Glomerular endothelial cell (primary cell): ENCODE measurements around the gene USF1. TPM values are rescaled to one million over a fixed set of nuclear protein-coding genes. Genes with fewer than 3 reads are reported as not detected.
"Not testable (repeated sequence)": the region's sequence is repeated elsewhere in the genome, so short reads cannot be mapped to it uniquely, and the experiment has no call there.

Experiments used
- DNase-seq: peaks from one replicate; pipeline ENCODE4 v3.0.0-alpha.2; 2011; ENCODE audit warnings: low read depth, low spot score; ENCODE audit errors: extremely low read depth
- total RNA-seq: library from RNA; depleted of rRNA; stranded (reverse); fragments of >200 nt; gene quantifications from 2 replicates; pipeline ENCODE4 v1.2.3, GENCODE V29; 2015

Gene USF1
- total RNA-seq, 1 donor from 2014 or later = 68.4 TPM

GRCh38 chr1:161079436-161080110 is 33.8 kb upstream of the USF1 start:
- no peak for DNase-seq

DNA sequence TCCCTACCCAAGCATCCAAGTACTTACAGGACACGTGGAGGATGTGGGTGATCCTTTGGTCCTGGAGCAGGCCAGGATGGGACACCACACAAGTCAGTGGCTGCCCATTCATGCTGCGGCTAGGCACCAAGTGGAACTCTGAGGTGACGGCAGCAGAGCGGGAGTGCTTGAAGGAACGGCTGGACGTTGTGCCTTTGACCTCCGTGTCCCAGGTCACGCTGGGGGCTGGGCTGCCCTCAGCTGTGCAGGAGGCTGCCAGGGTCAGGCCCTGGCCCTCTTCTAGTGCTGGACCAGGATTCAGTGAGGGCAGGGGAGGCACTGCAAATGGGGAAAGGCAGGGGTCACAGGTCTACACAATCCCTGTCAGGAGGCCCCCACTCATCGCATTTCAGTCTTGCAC is 31.6 kb upstream of the USF1 start:
- no peak for DNase-seq

- DNase-seq = no peak
These were observed 30.6 kb upstream of the USF1 start for GRCh38 chr1:161076410-161076809.

- DNase-seq = no peak
These were observed 29.0 kb upstream of the USF1 start for GRCh38 chr1:161074676-161075368.

DNA sequence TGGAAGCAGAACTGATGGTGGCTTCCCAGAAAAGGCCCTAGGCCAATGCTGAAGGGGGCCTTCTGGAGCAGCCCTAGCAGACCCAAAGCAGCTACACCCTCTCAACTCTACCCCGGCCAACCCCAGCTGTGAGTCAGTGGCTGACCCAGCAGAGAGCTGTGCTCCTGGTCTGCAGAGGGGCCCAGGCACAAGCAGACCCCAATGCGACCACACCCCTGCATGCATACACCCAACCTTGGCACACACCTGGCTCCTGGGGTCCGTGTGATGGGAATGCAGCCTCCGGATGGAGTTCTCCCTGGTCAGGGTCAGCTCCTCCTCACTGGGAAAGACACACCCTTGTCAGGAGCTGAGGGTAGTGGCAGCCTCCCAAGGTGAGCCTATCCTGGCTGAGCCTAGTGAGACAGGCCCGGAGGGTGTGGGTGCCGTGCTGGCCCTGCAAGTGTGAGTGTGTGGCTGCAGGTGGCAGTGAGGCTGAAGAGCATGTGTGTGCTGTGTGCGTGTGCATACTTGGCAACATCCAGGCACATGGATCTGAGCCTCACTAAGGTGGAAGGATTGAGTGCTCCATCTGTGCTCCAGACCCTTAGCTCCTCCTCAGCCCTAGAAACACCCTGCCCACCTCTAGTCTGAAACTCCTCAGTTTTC is 27.8 kb upstream of the USF1 start:
- DNase-seq = no peak

DNA sequence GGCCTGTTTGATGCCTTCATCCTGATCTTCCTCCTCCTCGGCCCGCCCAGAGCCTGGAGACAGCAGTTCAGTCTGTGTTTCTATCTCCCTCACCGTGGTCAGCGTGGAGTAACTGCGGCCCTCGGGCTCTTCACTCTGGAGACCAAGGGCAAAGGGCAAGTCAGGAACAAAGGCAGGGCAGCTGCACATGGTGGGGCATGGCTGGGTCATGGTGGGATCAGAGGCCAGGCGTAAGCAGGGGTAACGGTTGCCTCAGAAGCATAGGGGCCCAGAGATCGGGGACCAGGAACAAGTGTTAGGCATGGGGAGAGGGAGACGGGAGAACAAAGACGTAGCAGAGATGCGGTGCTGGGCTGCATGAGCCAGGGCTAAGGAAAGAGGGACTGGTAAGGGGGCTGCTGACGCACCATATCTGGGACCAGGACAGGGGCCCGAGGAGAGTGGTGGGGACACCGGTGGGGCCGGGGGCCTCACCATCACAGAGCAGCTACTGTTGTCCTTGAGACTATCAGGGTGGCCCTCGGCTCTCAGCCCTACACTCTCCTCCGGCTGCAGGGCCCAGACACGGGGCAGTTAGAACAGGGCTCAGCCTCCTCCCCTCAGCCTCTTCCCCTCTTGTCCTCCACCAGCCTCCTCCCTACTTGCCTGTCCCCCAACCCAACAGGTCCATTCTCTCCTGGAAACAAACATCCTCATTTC is 27.1 kb upstream of the USF1 start:
- no peak for DNase-seq

- no peak for DNase-seq
These were observed 26.2 kb upstream of the USF1 start for GRCh38 chr1:161071886-161072371.

GRCh38 chr1:161070761-161071160 is 25.0 kb upstream of the USF1 start:
- DNase-seq = no peak

GRCh38 chr1:161069731-161070270 is 24.0 kb upstream of the USF1 start, which contains the start of gene ARHGAP30:
Gene ARHGAP30 (minus strand): TSS chr1:161069891. CDS start chr1:161069624, 267 bp downstream.
- DNase-seq = no peak

DNA sequence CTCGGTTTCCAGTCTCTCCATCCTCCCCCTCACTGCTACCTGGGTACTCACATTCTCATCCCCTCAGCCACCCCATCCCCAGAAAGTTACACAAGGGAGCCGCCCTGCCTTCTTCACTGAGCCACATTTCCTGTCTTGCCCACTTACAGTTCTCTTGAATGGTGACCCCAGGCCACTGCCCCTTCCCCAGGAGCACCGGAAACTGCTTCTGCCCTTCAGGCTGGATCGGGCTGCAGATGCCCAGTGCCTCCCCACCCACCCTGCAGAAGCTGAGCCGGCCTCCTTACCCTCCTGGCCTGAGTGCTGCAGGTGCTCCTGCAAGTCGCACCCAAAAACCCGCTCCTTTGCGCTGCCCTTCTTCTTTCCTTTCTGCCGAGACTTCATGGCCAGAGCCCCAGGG is 23.5 kb upstream of the USF1 start:
- DNase-seq = no peak

DNA sequence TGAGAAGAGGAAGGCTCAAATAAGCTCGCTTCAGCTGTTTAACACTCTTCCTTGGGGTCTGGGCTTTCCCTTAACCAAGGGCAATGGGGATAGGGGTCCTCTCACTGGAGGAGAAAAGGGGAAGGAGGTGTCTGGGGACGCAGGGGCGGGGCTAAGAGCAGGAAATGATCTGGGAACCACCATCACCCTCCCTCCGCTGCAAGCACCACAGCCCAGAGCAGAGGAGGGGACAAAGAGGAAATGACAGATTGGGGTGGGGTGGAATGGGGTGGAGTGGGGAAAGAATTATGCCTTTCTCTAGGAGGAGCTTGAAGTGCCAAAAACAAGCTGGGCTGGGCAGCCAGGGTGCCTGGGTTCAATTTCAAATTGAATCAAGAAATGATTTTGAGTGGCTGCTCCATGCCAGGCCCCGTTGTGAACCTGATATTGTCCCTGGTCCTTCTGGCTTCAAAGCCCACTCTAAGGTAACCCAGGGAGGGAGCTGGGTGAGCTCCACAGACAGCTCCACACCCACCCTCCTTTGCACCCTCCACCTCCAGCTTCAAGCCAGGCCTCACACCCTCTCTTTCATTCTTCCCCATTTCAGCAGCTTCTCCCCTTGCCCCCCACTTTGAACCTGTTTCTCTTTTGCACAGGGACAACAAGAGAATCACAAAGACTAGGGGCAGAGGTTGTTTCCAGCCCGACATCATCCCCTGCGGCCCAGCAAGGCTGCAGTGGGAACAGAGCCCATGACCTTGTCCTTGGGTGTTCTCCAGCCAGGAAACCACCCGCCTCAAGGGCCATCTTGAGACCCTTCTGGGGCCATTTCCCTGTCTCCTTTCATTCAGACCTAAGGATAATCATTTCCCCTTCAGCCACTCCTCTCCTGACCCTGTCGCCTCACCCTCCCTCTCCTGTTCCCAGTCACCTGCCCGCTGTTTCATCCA is 22.8 kb upstream of the USF1 start:
- DNase-seq = no peak

DNA sequence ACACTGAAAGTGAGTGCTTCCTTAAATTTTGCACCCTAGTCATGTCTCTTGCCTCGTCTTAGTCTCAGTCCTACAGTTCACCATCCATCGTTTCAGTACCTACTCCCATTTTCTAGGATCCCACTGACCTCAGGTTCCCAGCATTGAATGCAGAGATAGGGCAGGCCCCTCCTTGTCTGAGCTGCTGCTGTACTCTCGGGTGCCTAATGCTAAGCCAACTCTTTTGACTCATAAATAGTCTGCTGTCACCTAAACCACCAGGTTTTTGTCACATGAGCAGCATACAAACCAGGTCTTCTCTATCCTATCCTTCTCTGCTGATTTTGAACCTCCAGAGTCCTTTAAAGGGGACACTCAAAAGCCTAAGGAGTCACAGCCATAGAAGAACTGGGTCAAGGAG is 20.9 kb upstream of the USF1 start:
- no peak for DNase-seq

DNA sequence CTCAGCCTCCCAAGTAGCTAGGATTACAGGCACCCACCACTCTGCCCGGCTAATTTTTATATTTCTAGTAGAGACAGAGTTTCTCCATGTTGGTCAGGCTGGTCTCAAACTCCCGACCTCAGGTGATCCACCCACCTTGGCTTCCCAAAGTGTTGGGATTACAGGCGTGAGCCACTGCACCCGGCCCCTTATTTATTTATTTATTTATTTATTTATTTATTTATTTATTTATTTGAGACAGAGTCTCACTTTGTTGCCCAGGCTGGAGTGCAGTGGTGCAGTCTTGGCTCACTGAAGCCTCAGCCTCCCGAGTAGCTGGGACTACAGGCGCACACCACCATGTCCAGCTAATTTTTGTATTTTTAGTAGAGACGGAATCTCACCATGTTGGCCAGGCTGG is 19.9 kb upstream of the USF1 start:
- DNase-seq = not testable (repeated sequence)

DNA sequence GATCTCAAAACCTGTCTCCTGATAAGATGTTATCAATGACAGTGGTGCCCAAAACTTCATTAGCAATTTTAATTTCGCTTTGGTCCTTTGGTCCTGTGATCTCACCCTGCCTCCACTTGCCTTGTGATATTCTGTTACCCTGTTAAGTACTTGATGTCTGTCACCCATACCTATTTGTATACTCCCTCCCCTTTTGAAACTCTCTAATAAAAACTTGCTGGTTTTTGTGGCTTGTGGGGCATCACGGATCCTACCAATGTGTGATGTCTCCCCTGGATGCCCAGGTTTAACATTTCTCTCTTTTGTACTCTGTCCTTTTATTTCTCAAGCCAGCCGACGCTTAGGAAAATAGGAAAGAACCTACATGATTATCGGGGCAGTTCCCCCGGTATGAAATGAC is 18.2 kb upstream of the USF1 start:
- DNase-seq = not testable (repeated sequence)

DNA sequence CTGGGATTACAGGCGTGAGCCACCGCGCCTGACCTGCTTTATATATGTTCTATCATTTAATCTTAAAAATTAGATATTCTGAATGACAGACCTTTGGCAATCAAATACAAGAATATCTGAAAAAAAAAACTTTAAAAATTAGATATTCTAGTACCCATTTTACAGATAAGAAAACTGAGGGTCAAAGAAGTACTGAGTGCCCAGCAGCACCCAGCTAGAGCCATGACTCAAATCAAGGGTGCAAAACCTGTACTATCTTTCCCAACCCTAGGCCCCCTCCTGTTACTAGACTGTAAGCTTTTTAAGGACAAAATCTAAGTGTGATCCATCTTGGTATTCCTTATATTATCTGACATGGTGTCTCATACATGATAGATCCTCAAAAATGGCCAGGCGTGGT is 15.6 kb upstream of the USF1 start:
- DNase-seq = no peak

DNA sequence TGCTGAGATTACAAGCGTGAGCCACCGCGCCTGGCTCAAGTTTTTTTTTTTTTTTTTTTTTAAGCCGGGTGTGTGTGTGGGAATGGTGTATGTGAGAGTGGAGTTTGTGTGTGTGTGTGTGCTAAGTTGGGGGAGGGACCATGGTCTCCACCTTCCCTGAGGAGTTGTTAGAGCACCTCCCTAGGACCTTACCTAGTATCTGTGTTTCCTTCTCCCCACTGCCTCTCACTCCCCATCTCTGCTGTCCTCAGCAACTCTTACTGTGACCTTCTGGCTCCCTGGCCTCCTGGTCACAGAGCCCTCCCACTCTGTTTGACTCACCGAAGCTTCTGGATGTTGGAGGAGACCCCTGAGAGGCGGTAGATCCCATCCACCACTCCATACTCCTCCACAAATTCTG is 13.5 kb upstream of the USF1 start:
- no peak for DNase-seq

- DNase-seq = no peak
These were observed 9.0 kb upstream of the USF1 start for GRCh38 chr1:161054805-161055204.

DNA sequence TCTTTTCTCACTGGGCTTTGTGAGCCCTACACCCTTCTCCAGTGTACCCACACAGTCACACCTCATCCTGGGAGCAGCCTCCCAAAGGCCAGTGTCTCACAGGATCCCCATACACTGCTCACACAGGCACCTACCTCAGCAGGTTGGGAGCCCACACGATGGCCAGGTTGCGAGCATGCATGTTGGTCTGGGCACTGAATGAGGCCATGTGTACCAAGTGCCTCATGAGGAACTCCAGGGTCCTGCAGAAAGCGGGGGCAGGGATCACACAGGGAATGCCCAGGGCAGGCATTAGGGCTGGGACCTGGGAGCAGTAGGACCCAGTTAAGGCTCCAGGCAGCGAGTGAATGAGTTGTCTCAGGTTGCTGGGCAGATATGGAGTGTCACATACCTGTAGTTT is 8.5 kb upstream of the USF1 start:
- DNase-seq = no peak

- DNase-seq = no peak
These were observed 7.1 kb upstream of the USF1 start for GRCh38 chr1:161052899-161053298.

- DNase-seq = no peak
These were observed 5.4 kb upstream of the USF1 start for GRCh38 chr1:161051219-161051618.
